AG09309 (cell line): Measurements from ENCODE around the gene SPACA9.

ENCODE experiments used
- DNase-seq: peaks from one replicate; pipeline ENCODE4 v3.0.0-alpha.2; 2010; ENCODE audit warnings: low read depth
- H3K4me3 ChIP-seq: 2 replicates; pipeline ENCODE4 v1.5.1; 2011; ENCODE audit warnings: mild to moderate bottlenecking, low read depth, low read length, moderate library complexity; ENCODE audit not compliant: control insufficient read depth
- CTCF ChIP-seq: IDR thresholded peaks from 2 replicates; pipeline ENCODE4 v1.5.1; 2011; ENCODE audit warnings: mild to moderate bottlenecking, low read depth, low read length, inconsistent platforms; ENCODE audit not compliant: insufficient read depth, control insufficient read depth; ENCODE audit errors: missing control alignments

SPACA9 gene

DNA sequence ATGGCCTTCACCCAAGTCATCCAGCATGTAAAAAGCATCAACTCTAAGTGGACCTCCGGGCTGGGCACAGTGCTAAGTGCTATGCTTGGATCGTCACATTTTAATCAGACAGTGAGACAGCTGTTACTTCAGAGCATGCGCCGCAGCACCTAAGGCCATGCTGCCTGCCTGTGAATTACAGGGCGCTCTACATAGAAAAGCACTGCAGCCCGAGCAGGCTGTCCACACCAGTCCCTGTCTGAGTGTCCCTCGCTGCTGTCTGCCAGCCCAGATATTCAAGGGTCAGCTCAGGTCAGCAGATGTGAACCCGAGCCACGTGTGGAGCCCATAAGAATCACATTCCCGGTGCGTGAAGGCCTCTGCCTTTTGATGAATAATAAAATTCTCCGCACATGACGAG is 37.7 kb upstream of the SPACA9 start:
- H3K4me3 ChIP-seq = no peak overlapping the region

GRCh38 chr9:132842124-132843044 is 36.3 kb upstream of the SPACA9 start:
- no peak for DNase-seq
- TF ChIP-seq CTCF = no peak
- H3K4me3 ChIP-seq = no peak overlapping the region

More for the DNA sequence above, 37.7 kb upstream of the SPACA9 start:
- TF ChIP-seq CTCF = no peak
- no peak for DNase-seq

DNA sequence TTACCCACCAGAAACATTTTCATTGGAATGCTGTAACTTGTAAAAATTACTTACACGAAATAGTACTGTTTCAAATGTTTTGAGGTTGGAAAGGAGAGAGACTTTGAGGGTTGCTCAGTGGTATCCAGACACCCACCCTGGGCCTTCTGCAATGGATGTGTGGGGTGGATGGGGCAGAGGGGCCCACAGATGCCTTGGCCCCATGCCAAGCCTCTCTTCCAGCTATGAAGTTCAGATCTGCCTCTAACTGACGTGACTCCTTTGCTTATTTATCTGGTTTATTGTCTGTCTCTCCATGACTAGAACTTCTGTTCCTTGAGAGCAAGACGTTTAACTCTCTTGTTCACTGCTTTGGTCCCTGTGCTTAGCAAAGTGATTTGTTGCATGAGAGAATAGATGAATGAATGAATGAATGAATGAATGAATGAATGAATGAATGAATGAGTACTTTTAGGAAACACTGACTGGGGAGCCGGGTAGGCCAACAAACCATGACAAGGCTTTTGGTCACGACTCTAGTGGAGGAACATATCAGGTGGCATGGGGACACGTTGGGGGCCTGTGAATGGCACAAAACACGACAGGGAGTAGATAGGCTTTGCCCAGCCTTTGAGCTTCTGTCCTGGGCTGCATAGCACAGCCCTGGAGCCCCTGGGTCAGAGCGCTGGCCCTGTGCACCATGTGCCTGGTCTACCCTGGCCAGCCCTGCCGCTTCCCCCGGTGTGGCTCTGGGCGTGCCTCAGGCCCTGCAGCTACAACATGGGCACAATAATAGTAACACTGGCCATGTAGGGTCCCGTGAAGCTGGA is 32.4 kb upstream of the SPACA9 start:
- H3K4me3 ChIP-seq = no peak overlapping the region
- TF ChIP-seq CTCF = no peak
- no peak for DNase-seq

GRCh38 chr9:132846918-132847515 is 31.7 kb upstream of the SPACA9 start:
- no peak overlapping the region for H3K4me3 ChIP-seq
- no peak for DNase-seq
- TF ChIP-seq CTCF = no peak

GRCh38 chr9:132849185-132849706 is 29.5 kb upstream of the SPACA9 start:
- TF ChIP-seq CTCF = no peak
- no peak for DNase-seq
- no peak overlapping the region for H3K4me3 ChIP-seq

GRCh38 chr9:132853482-132853881 is 25.2 kb upstream of the SPACA9 start:
- DNase-seq = no peak
- no peak for TF ChIP-seq CTCF
- H3K4me3 ChIP-seq = no peak overlapping the region
